AG04450 (cell line): ENCODE data around the gene FSD2. TPM values are rescaled to one million over a fixed set of nuclear protein-coding genes. Genes with fewer than 3 reads are reported as not detected.
"Not testable (repeated sequence)": the region's sequence is repeated elsewhere in the genome, so short reads cannot be mapped to it uniquely, and the experiment has no call there.

ENCODE experiments used
- CTCF ChIA-PET: fragments of 300-600, 350-600 bp; formaldehyde crosslinking; extraction: SDS; loops from one replicate; lab custom pipeline; 2022; ENCODE audit warnings: antibody characterized with exemption, inconsistent platforms; lab: Charles Lee
- POLR2A ChIA-PET: fragments of 350-600 bp; formaldehyde crosslinking; extraction: SDS; loops from one replicate; lab custom pipeline; 2021; ENCODE audit warnings: antibody characterized with exemption, inconsistent platforms; lab: Yijun Ruan, JAX
- DNase-seq: peaks from one replicate; pipeline ENCODE4 v3.0.0-alpha.2; 2011; ENCODE audit warnings: low read depth, low spot score
- H3K27ac ChIP-seq: one replicate; pipeline ENCODE4 v1.5.1; 2012; ENCODE audit warnings: low read depth, low read length, control low read depth
- H3K27me3 ChIP-seq: one replicate; pipeline ENCODE4 v1.6.0; 2012; ENCODE audit warnings: low read length; ENCODE audit not compliant: control insufficient read depth, insufficient read depth
- H3K4me3 ChIP-seq: 2 replicates; pipeline ENCODE4 v1.5.1; 2011; ENCODE audit warnings: mild to moderate bottlenecking, low read depth, low read length, control low read depth
- H3K9me3 ChIP-seq: 2 replicates; pipeline ENCODE4 v1.5.1; 2012; ENCODE audit warnings: low read length; ENCODE audit not compliant: control insufficient read depth, insufficient read depth
- polyA plus RNA-seq: library from polyadenylated mRNA; depleted of rRNA; stranded (reverse); fragments of >200 nt; gene quantifications from 2 replicates; pipeline ENCODE4 v1.2.3, GENCODE V29; 2011; rRNA removed
- TF ChIP-seq, protein P1 (sequence below): IDR thresholded peaks from 2 replicates; pipeline ENCODE4 v1.5.1; 2011; ENCODE audit warnings: low read depth, low read length, control low read depth, inconsistent platforms

Gene FSD2
- polyA plus RNA-seq, 1 experiment = not detected

GRCh38 chr15:82709081-82709420 lies 96.8 kb downstream of the FSD2 start:
- no peaks in the 10 kb centered on the region; the same call in 1 of the 2 replicates for H3K9me3 ChIP-seq
- ChIA-PET CTCF (no interaction called here), POLR2A (interaction anchor here (0.6 to 1.0 kb wide), 3 partner anchors 166 to 498 kb away, joined by 3 to 6 read pairs (median 3); partner anchors contain the start of gene RPS17)
- H3K27me3 ChIP-seq = peaks cover 4% of the 10 kb centered on the region
- DNase-seq = no peak
- H3K4me3 ChIP-seq = peak overlapping the region; percentile 53
- TF ChIP-seq, protein P1, sequence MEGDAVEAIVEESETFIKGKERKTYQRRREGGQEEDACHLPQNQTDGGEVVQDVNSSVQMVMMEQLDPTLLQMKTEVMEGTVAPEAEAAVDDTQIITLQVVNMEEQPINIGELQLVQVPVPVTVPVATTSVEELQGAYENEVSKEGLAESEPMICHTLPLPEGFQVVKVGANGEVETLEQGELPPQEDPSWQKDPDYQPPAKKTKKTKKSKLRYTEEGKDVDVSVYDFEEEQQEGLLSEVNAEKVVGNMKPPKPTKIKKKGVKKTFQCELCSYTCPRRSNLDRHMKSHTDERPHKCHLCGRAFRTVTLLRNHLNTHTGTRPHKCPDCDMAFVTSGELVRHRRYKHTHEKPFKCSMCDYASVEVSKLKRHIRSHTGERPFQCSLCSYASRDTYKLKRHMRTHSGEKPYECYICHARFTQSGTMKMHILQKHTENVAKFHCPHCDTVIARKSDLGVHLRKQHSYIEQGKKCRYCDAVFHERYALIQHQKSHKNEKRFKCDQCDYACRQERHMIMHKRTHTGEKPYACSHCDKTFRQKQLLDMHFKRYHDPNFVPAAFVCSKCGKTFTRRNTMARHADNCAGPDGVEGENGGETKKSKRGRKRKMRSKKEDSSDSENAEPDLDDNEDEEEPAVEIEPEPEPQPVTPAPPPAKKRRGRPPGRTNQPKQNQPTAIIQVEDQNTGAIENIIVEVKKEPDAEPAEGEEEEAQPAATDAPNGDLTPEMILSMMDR = no peak
- no peak overlapping the region for H3K27ac ChIP-seq

DNA sequence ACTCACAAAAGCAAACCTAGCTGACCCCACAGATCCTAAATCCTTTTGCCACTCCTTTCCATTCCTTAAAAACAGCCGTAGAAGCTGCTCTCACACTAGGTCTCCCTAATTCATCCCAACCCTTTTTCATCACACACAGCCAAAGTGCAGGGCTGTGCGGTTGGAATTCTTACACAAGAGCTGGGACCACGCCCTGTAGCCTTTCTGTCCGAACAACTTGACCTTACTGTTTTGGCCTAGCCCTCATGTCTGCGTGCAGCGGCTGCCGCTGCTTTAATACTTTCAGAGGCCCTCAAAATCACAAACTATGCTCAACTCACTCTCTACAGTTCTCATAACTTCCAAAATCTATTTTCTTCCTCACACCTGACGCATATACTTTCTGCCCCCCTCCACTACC lies 100.0 kb downstream of the FSD2 start:
- CTCF ChIA-PET, DNase-seq, H3K27ac ChIP-seq, H3K27me3 ChIP-seq, H3K9me3 ChIP-seq, H3K4me3 ChIP-seq, POLR2A ChIA-PET: not testable (repeated sequence)

Other genes with a start within 250 kb of the FSD2 start
- 8.3 and 8.4 TPM in 2 replicates for gene CPEB1, start 158.7 kb downstream of the FSD2 start, polyA plus RNA-seq
- gene AP3B2, start 96.2 kb downstream of the FSD2 start, polyA plus RNA-seq = 0.22 and 0.43 TPM in 2 replicates
- 3.1 and 3.6 TPM in 2 replicates for gene WHAMM, start 3.6 kb upstream of the FSD2 start, polyA plus RNA-seq
- 0.61 and 1.1 TPM in 2 replicates for gene HOMER2, start 146.7 kb upstream of the FSD2 start, polyA plus RNA-seq
- gene RAMAC, start 180.1 kb upstream of the FSD2 start, polyA plus RNA-seq = 29.4 and 37.4 TPM in 2 replicates
- 16.7 and 17.3 TPM in 2 replicates for gene C15orf40, start 205.6 kb upstream of the FSD2 start, polyA plus RNA-seq